Ovary (tissue), 9 donors: Measurements from ENCODE around the gene POU2AF2. TPM values are rescaled to one million over a fixed set of nuclear protein-coding genes. Genes with fewer than 3 reads are reported as not detected.

Experiments used
- DNase-seq, 5 donors: peaks; one replicate each; pipeline ENCODE4 v3.0.0-alpha.2; 2019 to 2020
- H3K27ac ChIP-seq, 2 donors: fragments of 200-600 bp; one replicate each; pipeline versions ENCODE4 v1.5.1 to v1.8.0; 2019 to 2022
- H3K27me3 ChIP-seq: fragments of 200-600 bp; one replicate; pipeline ENCODE4 v1.8.0; 2022
- H3K36me3 ChIP-seq: fragments of 200-600 bp; sonication (generic); one replicate; pipeline ENCODE4 v1.5.1; 2019
- H3K4me1 ChIP-seq: one replicate; pipeline ENCODE4 v1.8.1; 2013; ENCODE audit warnings: mild to moderate bottlenecking, moderate library complexity; ENCODE audit not compliant: insufficient read depth
- H3K4me3 ChIP-seq: fragments of 200-600 bp; sonication (generic); one replicate; pipeline ENCODE4 v1.5.1; 2017
- H3K9me3 ChIP-seq, 2 donors: fragments of 200-600 bp in 1 of 2; sonication (generic) in 1 of 2; one replicate each; pipeline versions ENCODE4 v1.5.1 to v1.8.1; 2013 to 2019; ENCODE audit warnings: mild to moderate bottlenecking in 1 of 2, moderate library complexity in 1 of 2
- CTCF ChIP-seq, 3 donors: fragments of 450-650 bp in 2 of 3; fragments of 200-600 bp in 1 of 3; IDR thresholded peaks; one replicate each; pipeline versions ENCODE4 v1.5.1 to v1.8.0; 2016 to 2022; ENCODE audit warnings: antibody characterized with exemption in 3 of 3, mild to moderate bottlenecking in 1 of 3
- EP300 ChIP-seq: sonication (generic); formaldehyde crosslinking; IDR thresholded peaks from one replicate; pipeline ENCODE4 v1.6.1; 2017; ENCODE audit warnings: antibody characterized with exemption
- POLR2A ChIP-seq: fragments of 450-650 bp; IDR thresholded peaks from one replicate; pipeline ENCODE4 v1.6.1; 2017; ENCODE audit warnings: antibody characterized with exemption, mild to moderate bottlenecking, moderate library complexity
- WGBS, 3 donors: extraction: QIAGEN DNeasy Blood & Tissue Kit in 1 of 3; methylation state at CpG; one replicate each; pipeline versions ENCODE4 v1.1.5 to v1.1.7; 2013 to 2017; 5-methylcytosine and 5-hydroxymethylcytosine counted together
- intact Hi-C, 4 donors: fragments of 100-400 bp; cut with DNase I; formaldehyde crosslinking; loops; one replicate each; pipeline versions ENCODE4 v1.11.0 to v1.15.1; 2022 to 2023
- polyA plus RNA-seq, 2 donors: library from polyadenylated mRNA; stranded (reverse); fragments of 200-250 nt in 1 of 2; fragments of 350-450 nt in 1 of 2; fragmentation: Illumina TruSeq in 1 of 2; extraction: RNeasy Lipid Tissue Mini Kit (QIAGEN cat#74804) in 1 of 2; gene quantifications; one replicate each; pipeline ENCODE4 v1.2.3, GENCODE V29; 2013 to 2014
- total RNA-seq, 7 donors: library from RNA; depleted of rRNA in 2 of 7; stranded (reverse); fragments of >200 nt in 2 of 7; fragmentation: NEBNext Ultra II Directional in 3 of 7; extraction: Animal tissue kit (Norgen Biotek cat#: 25700) in 3 of 7; gene quantifications; one replicate each; pipeline versions ENCODE4 v1.1.0 to v1.2.4, GENCODE V29; 2016 to 2023
- donor health status: DM: no; HTN: no; CAD: no; lungs with moderate emphysema.
- donor health status: DM: no; HTN: no; CAD: no.
- donor health status: Bipolar disorder and iron deficiency.
- donor health status: DM: yes; HTN: yes; CAD: no.
- donor health status: DM: no; HTN: no; CAD: no.
- donor health status: DM: yes; HTN: yes; CAD: no.

The POU2AF2 gene
- total and polyA plus RNA-seq, 9 donors, result 0.07 to 1.8 (median 0.30) TPM; not detected in 2

DNA sequence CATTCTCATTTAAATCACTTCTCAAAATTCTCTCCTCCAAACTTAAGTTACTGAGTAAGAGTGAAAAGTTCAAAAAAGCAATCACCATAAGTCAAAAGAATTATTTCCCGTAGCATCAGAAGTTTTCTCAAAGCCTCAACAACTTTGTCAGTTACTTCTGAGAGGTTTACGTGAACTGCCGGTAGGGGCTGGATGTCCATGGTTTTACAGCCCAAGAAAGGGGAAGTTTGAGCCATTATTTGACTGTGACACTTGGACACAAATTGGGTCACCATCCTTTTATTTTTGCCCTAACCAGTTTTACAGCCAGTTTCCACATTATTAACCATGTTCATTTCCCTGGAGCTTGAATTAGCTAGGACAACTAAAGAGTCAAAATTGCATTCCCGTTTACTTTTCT, 60.4 kb downstream of the POU2AF2 start:
- DNase-seq, result no peak
- H3K4me3 ChIP-seq, result no peak overlapping the region
- H3K9me3 ChIP-seq, result no peaks in the 10 kb centered on the region
- intact Hi-C loops, result no loop called here
- TF ChIP-seq CTCF (IDR thresholded peaks at IDR 0.05), result no peak
- TF ChIP-seq EP300, result no peak
- TF ChIP-seq POLR2A, result no peak
- 89 to 95% (median 93%) methylated on average over 4 of the region's 4 CpGs for WGBS, 3 donors
- no peak overlapping the region for H3K27ac ChIP-seq
- H3K4me1 ChIP-seq, result peaks cover 3% of the 10 kb centered on the region
- H3K27me3 ChIP-seq, result no peaks in the 10 kb centered on the region
- H3K36me3 ChIP-seq, result no peaks in the 10 kb centered on the region

DNA sequence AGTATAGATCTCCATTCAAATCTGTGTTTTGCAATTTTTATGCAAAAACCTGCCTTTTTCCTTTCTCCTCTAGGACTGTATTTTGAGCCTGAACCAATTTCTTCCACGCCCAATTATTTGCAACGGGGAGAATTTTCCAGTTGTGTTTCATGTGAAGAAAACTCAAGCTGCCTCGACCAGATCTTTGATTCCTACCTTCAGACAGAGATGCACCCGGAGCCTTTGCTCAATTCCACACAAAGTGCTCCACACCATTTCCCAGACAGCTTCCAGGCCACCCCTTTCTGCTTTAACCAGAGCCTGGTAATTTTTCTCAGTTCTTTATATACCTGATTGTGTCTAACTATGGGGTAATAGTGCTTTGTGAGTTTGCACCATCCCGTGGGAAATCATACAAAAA, 60.8 kb downstream of the POU2AF2 start:
- 88 to 92% (median 88%) methylated on average over 5 of the region's 5 CpGs for WGBS, 3 donors
- H3K36me3 ChIP-seq, result no peaks in the 10 kb centered on the region
- H3K27ac ChIP-seq, result no peak overlapping the region
- no peaks in the 10 kb centered on the region for H3K9me3 ChIP-seq
- no peak overlapping the region for H3K4me3 ChIP-seq
- no peak for DNase-seq
- intact Hi-C loops, result no loop called here
- peaks cover 3% of the 10 kb centered on the region for H3K4me1 ChIP-seq
- no peaks in the 10 kb centered on the region for H3K27me3 ChIP-seq
- TF ChIP-seq POLR2A (no peak), EP300 (no peak)

GRCh38 chr11:111307472-111308108, 62.1 kb downstream of the POU2AF2 start:
- intact Hi-C loops, result no loop called here
- no peak overlapping the region for H3K4me3 ChIP-seq
- no peaks in the 10 kb centered on the region for H3K27me3 ChIP-seq
- H3K9me3 ChIP-seq, result no peaks in the 10 kb centered on the region
- 94 to 96% (median 95%) methylated on average over 3 of the region's 3 CpGs for WGBS, 3 donors
- DNase-seq, result no peak
- H3K4me1 ChIP-seq, result peaks cover 3% of the 10 kb centered on the region
- no peak overlapping the region for H3K27ac ChIP-seq
- H3K36me3 ChIP-seq, result no peaks in the 10 kb centered on the region
- TF ChIP-seq CTCF (IDR thresholded peaks at IDR 0.05), result no peak
- no peak for TF ChIP-seq POLR2A
- TF ChIP-seq EP300, result no peak

GRCh38 chr11:111308140-111308539, 62.6 kb downstream of the POU2AF2 start:
- 70 to 82% (median 79%) methylated on average over 7 of the region's 7 CpGs for WGBS, 3 donors
- peaks cover 3% of the 10 kb centered on the region for H3K4me1 ChIP-seq
- no peak overlapping the region for H3K4me3 ChIP-seq
- TF ChIP-seq CTCF (IDR thresholded peaks at IDR 0.05) (no peak), EP300 (no peak), POLR2A (no peak)
- H3K36me3 ChIP-seq, result no peaks in the 10 kb centered on the region
- no peaks in the 10 kb centered on the region for H3K27me3 ChIP-seq
- no peak overlapping the region for H3K27ac ChIP-seq
- H3K9me3 ChIP-seq, result no peaks in the 10 kb centered on the region
- intact Hi-C loops, result no loop called here
- no peak for DNase-seq

DNA sequence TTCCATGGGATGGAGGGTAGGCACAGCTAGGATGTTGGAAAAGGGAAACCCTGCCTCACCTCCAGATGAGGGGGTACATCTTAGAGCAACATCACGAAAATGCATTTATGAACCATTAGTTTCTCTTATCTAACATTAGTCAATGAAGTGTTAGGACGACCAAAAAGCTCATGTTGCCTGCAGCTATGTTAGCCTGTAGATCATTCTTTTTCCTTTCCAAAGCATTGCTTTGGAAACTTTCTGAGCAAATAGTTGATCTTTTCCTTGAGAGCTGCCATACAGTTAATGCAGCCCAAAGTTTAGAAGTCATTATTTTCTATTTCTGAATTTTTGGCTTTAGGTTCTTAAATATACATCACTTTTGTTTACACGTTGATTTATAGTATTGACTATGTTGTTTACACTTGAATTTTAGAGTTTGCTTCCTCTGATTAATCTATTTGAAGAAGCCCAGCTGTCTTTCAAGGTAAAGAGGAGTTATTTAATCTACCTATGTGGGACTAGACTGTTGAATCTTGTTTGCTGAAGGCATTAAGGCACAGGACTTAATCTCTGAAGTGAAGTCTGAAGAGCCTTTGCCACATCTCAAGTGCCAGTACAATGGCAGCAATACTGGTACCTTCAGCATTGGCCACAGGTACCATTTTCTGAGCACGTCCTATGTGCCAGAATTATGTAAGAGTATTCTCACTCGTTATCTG, 63.8 kb downstream of the POU2AF2 start:
- DNase-seq, result no peak
- Histone ChIP-seq H3K36me3 (no peaks in the 10 kb centered on the region), H3K4me1 (no peaks in the 10 kb centered on the region), H3K27me3 (no peaks in the 10 kb centered on the region), H3K9me3 (no peaks in the 10 kb centered on the region), H3K27ac (no peak overlapping the region), H3K4me3 (no peak overlapping the region)
- 82 to 88% (median 84%) methylated on average over 5 of the region's 5 CpGs for WGBS, 3 donors
- no peak for TF ChIP-seq POLR2A
- no peak for TF ChIP-seq CTCF (IDR thresholded peaks at IDR 0.05)
- no peak for TF ChIP-seq EP300
- intact Hi-C loops, result no loop called here
